NCI-H1105 (cell line): ENCODE measurements around the gene FAT2.
A peak's percentile ranks its signal among the peaks of the same experiment; 100 is the strongest.

ENCODE experiments used
- DNase-seq: peaks from one replicate; lab custom pipeline; 2025; lab: John Stamatoyannopoulos, UW

FAT2 gene, protein sequence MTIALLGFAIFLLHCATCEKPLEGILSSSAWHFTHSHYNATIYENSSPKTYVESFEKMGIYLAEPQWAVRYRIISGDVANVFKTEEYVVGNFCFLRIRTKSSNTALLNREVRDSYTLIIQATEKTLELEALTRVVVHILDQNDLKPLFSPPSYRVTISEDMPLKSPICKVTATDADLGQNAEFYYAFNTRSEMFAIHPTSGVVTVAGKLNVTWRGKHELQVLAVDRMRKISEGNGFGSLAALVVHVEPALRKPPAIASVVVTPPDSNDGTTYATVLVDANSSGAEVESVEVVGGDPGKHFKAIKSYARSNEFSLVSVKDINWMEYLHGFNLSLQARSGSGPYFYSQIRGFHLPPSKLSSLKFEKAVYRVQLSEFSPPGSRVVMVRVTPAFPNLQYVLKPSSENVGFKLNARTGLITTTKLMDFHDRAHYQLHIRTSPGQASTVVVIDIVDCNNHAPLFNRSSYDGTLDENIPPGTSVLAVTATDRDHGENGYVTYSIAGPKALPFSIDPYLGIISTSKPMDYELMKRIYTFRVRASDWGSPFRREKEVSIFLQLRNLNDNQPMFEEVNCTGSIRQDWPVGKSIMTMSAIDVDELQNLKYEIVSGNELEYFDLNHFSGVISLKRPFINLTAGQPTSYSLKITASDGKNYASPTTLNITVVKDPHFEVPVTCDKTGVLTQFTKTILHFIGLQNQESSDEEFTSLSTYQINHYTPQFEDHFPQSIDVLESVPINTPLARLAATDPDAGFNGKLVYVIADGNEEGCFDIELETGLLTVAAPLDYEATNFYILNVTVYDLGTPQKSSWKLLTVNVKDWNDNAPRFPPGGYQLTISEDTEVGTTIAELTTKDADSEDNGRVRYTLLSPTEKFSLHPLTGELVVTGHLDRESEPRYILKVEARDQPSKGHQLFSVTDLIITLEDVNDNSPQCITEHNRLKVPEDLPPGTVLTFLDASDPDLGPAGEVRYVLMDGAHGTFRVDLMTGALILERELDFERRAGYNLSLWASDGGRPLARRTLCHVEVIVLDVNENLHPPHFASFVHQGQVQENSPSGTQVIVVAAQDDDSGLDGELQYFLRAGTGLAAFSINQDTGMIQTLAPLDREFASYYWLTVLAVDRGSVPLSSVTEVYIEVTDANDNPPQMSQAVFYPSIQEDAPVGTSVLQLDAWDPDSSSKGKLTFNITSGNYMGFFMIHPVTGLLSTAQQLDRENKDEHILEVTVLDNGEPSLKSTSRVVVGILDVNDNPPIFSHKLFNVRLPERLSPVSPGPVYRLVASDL (N-terminal part only)

DNA sequence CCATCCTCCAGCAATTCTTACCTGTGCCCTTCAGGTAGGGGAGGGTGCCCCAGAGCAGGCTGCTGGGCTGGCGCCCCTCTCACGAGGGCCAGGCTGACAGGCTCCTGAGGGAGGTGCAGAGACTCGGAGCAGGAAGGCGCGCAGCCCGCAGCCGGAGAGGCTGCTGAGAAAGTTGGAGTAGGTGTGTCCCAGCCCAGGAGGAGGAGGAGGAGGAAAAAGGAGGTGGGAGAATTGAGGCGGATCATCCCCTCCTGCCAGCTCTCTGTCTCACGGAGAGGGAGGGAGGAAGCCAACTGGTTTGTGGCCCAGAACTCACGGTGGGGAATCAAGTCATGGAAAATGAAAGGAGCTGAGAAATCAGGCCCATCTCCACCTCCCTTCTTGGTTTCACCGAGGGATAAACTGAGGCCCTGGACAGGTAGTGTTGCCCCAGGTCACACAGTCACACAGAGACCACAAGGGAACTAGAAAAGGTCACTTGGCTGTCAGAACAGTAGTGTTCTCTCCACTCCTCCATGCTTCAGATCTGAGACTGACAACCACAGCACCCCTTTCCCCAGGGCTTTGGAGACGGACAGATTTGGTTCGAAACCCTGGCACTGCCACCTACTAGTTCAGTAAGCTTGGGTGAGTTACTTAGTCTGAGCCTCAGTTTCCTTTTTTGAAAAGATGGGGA is at the start of gene FAT2:
Gene FAT2 (minus strand): TSS at position 188 of the 676 bp plus-strand sequence. CDS start 22,400 bp downstream, outside the sequence.
- DNase-seq: no peak

DNA sequence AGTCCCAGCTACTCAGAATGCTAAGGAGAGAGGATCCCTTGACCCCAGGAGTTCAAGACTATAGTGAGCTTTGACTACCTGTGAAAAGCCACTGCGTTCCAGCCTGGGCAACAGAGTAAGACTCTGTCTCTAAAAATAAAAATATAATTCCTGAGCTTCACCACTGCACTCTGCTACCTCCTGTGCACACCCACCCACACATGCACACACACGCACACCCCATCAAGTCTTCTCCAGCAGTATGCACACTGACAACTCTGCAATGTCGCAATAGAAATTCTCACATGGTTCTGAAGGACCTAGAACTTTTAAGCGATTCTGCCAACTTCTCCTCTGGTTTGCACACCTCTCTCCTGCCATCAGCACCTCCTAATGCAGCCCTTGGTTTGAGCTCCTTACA is 47.5 kb upstream of the FAT2 start:
- DNase-seq: no peak

DNA sequence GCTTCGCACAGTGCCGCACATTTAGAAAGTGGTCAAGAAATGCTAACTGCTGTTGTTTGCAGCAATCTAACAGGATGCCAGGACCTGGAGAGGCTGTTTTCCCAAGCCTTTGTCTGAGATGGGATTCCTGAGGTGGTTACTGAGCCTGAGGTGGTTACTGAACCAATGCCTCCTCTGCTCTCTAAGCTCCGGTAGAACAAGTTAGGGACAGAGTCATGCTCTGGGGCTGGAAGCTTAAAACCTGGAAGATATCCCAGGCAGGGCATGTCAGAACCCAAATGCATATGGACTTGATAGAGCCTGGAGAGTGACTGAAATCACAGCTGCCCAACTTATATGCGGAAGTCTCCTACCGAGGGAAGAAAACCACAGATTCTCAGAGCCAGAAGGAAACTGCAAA is 46.5 kb upstream of the FAT2 start:
- DNase-seq: no peak

DNA sequence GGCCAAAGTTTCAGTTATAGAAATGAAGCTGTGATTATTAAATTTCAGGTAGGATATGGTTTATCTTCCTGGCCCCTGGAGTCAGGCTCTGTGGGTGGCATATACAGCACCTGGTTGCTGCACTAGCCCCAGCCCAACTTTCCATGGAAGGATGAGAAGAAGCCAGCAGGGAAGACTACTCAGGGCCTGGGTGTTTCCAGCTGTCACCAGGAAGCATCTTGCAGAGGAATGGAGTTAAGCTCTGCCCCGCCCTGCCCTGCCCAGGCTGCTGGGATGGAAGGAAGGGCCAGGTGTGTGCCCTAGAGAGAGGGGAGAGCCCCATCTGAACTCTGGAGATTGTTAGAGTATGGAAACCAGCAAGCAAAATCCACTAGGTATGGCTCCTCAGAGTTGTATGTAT is 42.8 kb upstream of the FAT2 start:
- DNase-seq: no peak

DNA sequence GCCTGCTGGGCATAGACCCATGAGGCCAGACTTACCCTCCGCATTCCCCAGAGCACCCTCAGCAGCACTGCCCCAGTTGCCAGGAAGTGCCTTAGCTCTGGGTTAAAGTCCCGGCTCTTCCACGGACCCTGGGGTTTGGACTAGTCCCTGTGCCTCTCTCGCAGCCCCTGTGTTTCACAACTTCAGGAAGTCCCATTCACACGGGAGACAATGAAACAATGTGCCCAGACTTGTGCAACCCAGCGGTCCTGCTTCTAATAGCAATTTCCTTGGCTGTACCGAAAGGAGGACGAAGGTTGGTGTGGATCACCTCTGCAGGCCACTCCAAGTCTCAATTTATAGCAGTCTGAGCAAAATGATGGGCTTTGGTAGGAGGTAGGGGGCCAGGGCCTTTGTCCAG is 41.8 kb upstream of the FAT2 start:
- no peak for DNase-seq

DNA sequence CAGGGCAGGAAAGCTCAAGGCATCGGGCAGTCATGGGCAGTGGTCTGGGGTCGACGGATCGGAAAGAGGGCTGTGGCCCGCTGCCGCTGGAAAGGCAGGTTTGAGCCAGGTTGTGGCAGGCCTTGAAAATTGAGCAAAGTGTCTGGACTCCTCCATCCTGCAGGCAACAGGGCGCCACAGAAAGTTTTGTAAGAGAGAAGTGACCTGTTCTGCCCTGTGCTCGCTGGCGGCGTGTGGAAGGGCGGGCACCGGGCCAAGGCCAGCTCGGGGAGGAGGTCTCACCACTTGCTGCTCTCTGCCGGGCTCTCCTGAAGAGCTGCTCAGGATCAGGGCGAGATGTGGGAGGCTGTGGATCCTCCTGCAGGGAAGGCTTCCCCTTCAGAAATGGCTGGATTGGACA is 41.4 kb upstream of the FAT2 start:
- DNase-seq: no peak

DNA sequence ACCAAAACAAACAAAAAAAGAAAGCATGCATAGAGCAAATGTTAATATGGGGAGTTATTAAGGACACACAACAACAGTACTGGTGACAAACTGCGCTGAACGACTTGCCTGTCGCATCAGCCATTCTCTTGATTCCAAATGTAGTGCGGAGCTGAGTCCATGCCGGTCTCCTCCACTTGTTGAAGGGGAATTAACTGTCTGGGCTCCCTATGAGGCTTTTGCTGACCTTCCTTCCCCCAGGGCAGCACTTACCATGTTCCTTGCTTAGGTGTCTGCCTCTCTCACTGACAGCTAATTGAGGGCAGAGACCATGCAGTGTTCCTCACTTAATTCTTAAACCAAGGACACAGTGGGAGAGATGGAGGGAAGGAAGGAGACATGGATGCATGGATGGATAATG is 40.8 kb upstream of the FAT2 start:
- DNase-seq: no peak

DNA sequence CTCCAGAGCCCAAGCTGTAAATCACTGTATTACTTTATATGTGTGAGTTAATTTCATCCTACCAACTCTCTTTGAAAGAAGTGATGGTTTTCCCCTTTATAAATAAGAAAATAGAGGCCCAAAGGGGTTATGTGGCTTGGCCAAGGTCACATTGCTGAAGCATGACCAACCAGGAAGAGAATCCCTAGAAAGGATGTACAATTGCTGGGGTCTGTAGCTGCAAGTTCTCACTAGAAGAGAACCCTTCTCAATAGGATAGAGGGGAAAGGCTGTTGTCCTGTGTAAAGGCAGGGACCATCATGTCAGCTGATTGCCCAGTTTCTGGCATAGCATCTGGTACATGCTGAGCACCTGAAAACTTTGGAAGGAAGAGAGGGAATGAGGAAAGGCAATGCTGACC is 39.0 kb upstream of the FAT2 start:
- DNase-seq: no peak

DNA sequence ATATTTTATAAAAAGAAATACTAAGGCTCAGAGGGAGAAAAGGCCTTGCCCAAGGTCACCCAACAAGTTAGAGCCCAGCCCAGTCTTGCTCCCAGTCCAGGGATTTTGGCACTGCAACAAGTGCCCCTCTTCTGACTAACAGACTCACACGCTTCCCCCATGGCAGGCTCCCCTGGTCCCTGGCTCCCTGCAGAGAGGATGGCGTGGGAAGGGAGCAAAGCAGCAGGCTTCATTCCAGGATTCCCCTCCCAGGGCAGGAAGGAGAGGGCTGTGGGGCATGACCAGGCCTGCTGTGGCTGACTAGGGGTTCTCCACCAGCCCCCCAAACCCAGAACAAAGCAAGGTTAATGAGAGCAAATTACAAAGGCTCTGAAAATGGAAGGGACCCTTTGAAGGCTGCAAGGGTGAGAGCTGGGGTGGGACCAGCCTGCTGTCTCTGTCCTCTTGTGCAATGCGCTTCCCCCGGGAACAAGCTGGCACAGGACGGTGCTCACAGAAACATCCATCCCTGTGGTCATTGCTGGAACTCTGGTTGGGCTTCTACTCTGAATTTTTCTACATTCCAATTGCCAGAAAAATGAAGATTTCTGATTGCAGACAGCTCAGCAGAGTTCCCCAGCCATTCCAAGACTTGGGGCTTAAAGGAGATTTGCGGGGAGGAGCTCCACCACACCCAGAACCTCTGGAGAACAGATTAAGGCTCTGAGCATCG is 37.1 kb upstream of the FAT2 start:
- DNase-seq: no peak

DNA sequence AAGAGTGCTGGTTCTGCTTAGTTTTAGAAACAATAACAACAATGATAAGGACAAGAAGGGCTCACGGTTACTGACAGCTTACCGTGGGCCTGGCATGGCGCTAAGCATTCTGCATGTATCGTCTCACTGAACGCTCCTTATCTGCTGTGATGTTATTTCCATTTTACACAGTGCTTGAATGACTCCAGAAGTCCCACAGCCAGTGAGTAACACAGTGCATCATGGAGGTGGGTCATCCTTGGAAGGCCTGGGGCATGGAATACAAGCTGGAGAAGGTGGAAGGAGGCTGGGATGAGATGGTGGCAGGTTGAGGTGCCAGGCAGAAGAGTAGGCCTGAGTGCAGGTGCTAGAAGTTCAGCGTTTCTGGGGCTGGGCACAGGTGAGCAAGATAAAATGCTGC is 36.5 kb upstream of the FAT2 start:
- no peak for DNase-seq

DNA sequence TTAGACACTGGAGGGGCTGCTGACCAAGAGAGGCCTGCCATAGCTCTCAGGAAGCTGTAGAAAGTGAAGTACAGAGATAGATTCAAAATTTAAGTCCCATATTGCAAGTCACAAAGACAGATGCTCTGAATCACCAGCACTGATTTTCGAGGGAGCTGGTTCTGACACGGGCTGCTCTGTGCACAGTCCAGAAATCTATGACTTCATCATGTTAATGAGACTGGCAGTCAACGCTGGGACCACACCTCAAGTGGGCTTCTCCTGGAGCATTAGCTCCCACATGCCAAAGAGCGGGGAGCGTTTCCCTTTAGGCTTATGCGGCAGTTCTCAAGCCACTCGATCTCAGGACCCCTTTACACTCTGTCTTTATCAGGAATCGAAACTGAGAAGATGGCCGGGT is 34.2 kb upstream of the FAT2 start:
- DNase-seq: no peak

DNA sequence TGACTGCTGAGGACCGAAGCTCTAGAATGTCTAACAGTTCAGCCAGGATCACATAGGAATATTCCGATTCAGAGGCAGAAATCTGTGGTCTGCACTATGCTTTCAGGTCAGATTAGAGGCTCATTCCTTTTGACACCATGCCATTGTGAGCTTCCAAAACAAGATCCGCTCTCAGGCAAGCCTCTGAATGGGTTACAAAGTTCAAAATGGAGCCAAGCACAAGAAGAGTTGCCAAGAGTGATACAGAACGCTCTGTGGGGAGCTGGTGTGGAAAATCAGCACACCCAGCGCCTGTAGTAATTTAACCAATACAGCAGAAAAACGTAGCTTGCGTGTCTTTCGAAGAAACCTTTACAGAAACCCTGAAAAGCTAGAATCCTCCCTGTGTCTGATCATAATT is 33.3 kb upstream of the FAT2 start:
- no peak for DNase-seq

DNA sequence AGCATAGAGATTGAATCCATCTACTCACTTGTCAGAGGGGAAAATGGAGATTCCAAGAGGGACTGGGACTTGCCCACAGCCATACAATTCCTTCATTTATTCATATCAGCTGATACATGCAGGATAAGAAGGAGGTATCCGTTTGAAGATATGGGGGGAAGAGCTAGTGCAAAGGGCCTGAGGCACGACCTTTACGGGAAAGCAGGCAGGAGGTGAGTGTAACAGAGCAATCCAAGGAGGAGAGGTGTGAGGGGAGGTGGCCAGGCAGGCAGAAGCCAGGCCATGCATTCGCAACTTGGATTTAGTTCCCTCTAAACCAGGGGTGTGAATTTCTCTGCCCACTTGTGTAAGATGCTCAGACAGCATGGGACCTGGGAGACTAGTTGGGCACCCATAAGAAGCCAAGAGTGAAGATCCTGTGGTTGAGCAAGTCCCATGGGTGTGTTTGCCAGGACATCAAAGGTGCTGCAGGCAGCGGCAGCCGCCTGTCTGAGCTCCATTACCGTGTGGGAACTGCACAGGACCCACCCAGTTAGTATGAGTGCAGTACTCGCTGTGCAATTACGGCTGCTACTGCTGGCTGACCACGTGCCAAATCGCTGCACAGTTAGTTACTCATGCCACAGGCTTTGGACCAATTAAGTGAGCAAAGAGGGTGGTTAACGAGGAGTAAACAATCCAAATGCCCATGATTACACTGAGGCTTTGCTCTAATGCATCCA is 31.4 kb upstream of the FAT2 start:
- peak; percentile 67 for DNase-seq

DNA sequence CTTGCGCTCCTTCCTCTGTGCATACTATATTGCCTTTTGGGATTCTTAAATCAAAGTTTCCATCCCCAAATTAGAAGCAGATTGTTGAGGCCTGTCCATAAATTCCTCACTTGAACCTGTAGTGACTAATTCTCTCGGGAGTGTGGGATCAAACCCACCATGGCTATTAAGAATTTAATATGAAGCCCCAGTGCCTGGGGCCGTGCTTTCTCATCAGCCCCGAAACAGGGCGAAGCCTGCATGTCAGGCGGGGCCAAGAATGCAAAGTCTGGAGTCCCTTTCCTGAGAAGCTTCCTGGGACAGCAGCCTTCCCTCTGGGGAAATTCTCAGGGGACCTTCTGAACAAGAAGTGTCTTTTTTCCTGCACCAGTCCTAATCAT is 29.3 kb upstream of the FAT2 start:
- DNase-seq: no peak

DNA sequence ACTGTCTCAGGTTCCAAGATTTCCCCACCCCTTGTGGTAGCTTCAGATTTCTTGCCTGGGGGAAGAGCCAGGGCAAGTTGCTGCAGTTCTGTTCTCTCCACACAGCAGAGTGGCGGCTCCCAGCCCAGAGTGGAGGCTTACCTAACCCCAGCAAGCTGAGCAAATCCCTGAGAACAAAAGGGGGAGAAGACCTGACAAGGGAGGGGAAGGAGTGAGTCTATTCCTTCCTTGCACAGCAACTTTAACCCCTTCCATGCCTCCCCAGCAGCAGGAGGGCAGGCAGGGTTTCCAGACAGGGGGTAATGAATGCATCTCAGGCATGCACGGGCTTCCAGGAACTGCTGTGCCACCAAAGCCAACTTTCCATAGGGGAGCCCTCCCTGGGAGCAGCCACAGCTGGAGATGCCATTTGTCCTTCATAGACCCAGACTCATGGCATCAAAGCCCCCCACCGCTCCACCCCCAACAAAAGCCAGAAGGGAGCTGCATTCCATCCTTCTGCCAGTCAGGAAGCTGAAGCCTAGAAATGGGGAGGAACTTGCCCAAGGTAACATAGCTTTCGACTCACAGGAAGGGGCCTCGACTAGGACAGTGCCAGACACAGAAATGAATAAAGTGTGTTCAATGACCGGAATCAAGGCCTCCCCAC is 28.8 kb upstream of the FAT2 start:
- no peak for DNase-seq

DNA sequence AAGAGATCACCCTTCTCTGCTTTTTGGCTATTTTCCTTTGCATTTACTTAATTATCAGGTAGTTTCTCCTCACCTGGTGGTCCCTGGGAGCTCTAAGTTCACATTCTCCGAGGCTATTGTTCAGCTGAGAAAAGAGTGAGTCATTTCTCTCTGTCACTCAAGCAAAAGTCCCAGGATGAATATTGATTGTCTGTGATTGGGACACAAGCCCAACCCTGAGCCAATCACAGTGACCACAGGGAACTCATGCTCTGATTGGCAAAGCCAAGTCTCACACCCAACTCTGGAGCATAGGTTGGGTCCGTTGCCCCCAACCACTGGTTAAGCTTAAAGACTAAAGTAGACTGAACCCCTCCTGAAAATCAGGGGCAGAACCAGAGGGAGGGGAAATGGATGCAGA is 27.8 kb upstream of the FAT2 start:
- DNase-seq: no peak

DNA sequence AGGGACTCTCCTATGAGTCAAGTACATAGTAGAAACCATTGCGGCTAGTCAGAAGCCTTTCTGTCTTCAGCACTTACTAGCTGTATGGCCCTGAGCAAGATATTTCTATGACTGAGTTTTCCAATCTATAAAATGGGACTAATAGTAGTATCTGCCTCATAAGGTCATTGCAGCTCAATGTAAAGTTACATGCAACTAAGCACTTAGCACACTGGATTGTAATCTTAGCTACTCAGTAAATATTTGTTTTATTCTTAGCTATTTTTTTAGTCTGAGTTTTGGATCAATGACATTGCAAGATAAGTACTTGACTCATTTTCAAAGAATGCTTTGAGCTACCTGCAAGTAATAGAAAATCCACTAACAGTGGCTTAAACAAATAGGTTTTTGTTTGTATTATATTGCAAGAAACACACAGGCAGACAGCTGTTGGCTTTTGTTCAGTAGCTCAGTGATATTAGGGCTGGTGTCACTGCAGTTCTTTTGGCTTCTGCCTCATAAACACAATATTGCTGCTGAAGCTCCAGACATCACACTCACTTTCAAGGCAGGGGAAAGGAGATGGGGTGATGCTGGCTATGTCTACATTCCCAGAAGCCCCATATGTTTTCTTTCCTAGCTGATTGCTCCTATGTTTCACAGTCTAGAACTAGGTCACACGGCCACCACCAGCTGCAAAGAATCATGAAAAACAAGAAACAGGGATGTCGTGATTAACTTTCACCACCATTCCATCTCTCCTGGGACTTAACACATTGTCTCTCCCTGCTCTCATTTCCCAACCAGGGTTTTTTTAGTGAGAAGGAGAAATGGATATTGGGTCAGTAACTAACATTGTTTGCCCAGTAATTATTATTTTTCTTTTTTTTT is 26.9 kb upstream of the FAT2 start:
- DNase-seq: no peak

DNA sequence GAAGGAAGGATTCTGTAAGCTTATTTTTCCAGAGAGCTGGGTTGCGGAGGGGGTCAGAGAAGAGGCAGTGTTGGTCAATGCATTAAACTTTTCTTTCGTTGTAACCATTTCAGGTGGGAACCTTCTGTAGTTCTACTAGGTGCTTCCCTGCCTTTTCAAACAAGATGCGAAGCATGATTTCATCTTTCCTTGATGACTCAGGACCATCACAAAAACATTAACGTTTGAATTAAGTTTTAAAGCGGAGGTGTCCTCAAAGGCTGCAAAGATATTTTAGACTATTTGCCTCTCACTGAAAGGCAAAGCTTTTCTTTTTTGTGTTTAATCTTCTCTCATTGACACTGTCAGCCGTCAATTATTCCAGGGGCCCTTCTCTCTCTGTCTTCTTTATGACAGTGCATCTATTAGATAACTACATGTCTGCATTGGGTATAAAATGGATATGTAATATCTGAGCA is 26.3 kb upstream of the FAT2 start:
- DNase-seq: no peak

DNA sequence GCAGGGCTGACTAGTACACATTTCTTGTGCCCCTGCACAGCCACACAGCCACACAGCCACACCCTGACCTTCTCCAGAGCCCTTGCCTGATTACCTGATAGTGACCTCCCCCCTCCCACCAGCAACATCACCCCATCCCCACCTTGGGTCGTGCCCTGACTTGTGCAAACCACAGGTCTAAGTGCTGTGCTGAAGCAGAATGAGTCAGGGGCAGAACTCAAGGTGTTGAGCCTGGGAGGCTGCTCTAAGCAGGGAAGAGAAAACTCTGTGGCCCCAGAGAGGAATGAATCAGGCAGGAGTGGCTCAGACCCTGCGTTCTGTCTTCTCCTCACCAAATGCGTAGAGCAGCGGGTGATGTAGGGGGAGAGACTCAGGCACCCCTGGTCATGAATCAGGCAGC is 24.3 kb upstream of the FAT2 start:
- DNase-seq: no peak
